OCI-M2 (cell line): Measurements from ENCODE around the gene ANGPTL8.

Source experiments
- DNase-seq: peaks from one replicate; lab custom pipeline; 2025; ENCODE audit not compliant: unreplicated experiment; lab: John Stamatoyannopoulos, UW

ANGPTL8 gene

DNA sequence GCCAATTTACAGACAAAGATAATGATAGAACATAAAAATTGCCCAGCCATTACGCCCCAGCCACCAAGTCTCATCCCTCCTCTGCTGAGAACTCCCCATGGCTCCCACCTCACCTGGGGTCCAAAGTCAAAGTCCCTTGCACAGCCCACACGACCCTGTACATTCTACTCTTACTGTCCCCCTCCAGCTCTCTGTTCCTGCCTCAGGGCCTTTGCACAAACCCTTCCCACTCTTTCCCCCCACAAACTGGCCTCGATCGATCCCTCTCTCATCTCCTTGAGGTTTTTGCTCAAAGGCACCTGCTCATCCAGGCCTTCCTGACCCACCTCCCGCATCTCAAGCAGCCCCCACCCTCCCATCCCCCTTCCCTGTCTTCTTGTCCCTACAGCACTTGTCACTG lies 21.6 kb downstream of the ANGPTL8 start:
- DNase-seq: no peak

DNA sequence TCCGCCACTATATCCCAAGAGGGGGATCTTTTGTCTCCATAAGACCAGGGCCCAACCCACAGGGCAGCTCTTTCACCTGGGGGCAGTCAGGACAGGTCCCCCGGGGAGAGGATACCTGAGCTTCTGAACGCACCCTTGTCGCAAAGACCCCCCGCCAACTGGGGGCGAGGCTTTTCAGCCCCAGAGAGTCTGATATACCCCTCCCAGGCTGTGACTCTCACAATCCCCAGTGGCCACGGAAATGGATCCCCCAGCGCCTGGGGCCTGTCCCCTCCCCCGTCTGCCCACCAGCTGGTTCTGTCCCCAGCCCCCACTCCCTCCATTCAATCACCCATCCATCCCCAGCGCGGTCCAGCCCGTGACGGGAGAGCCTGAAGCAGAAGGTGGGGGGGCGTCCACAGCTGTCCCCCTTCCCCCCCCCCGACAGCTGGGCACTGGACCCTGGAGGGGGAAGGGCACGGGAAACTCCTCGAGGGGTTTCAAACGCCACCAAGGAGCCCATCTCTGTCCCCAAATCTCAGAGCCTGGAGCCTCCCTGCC lies 22.1 kb downstream of the ANGPTL8 start:
- no peak for DNase-seq

DNA sequence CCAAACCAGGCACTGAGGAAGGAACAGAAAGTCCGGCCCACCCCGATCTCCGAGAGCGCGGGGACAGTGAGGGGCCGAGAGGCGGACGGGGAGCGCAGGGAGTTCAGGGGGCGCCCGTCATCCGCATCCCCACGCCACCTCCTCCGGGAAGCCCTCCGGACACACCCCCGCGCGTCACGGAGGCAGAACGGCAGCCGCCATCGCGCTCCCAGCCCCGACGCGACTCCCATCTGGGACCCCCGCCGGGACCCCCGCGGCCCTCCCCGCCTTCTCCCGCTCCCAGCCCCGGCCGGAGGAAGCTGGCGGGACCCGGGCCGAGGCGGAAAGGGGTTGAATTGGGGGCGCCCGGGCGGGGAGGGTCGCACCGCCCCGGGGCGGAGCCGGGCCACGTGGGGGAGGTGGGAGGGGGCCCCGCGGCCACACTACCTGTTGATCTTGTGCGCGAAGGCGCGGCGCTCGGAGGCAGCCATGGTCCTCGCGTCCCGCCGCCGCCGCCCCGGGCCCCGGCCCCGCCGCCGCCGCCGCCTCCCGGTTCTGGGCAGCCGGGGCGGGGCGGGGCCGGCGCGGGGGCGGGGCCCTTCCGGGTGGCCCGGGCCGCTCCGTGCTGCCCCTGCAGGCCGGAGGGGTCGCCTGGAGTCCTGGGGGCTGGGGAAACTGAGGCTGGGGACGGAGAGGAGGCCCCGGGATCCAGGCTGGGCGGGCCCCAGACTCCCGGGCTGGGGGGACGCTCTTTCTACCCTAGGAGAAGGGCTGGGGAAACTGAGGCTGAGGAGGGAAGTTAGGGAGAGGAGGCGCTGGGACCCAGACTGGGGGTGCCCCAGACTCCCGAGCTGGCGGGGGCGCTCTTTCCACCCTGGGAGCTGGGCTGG lies 22.8 kb downstream of the ANGPTL8 start, which contains the start of gene DOCK6:
DOCK6 (minus strand) TSS at position 554 of the 869 bp plus-strand sequence; CDS start at position 470, 84 bp downstream.
- DNase-seq: no peak

DNA sequence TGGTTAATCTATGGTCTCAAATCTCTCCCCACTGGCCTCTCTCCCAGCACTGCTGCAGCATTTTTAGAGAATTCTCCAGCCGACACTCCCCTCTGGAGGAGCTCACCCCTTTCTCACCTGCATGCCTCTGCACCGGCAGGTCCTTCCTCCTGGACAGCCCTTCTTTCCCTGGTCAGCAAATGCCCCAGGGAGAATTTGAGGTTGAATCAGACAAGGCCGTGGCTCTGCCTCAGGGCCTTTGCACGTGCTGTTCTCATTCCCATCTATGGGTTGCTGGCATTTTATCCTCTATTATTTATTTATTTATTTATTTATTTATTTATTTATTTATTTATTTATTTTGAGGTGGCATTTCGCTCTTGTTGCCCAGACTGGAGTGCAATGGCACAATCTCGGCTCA lies 24.3 kb downstream of the ANGPTL8 start:
- no peak for DNase-seq

DNA sequence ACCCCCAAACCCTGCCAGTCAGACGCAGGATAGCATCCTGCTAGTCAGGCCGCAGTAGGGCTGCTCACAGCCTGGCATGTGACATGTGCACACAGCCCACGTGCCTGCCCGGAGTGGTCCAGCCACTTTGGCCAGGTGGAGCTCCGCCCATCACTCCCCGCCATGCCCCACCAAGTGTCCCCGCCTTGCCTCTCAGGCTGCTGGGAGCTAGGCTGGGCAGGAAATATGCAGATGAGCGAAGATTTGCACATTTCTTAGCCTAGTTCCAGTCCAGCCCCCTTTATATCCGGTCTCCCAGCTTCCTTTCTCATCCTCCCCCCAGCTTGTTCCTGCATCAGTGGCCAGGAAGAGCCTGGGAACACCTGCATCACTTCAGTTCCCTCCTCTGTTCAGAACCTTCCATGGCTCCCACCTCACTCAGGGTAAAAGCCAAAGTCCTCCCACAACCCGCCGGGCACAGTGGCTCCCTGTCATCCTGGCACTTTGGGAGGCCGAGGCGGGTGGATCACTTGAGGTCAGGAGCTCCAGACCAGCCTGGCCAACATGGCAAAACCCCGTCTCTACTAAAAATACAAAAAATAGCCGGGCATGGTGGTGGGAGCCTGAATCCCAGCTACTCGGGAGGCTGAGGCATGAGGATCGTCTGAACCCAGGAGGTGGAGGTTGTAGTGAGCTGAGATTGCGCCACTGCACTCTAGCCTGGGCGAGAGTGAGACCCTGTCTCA lies 25.2 kb downstream of the ANGPTL8 start:
- no peak for DNase-seq

DNA sequence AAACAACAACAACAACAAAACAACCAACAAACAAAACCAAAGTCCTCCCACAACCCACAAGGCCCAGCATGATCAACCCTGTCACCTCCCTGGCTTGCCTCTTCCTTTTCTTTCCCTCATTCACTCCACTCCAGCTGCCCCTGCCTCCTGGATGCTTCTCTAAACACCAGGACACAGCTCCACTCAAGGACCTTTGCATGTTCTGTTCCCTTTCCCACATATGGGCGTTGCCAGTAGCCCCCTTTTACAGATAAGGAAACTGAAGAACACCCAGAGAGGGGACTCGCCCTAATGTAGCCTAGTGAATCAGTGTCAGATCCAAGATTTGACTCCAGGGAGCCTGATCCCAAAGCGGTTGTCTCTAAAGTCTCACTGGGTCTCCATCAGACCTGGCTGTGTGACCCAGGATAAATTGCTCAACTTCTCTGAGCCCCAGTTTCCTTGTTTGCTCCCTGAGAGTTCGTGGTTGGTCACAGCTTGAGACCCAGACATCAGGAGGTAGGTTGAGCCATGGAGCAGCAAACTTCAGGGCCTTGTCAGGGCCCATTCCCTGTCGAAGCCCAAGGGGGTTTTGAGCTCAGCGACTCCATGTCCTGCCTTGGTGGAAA lies 25.9 kb downstream of the ANGPTL8 start:
- no peak for DNase-seq

DNA sequence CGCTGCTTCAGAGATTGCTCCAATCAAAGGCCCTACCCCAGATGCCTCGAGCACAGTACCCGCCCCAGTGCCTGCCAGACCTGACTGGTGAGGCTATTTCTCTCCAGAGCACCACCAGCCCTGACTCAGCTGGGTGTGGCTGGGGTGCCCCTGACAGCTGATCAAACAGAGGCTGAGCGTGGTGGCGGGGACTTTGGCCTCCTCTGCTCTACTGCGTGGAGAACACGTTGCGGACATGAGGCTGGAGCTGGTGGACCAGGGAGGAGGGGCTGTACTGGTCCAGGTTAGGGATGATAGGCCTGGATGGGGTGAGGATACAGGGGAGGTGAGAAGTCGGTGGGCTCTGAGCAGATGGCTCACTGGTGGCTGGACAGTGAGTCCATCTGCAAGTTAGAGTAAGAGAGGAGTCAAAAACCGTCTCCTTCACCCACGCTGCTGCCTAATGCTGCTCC lies 26.4 kb downstream of the ANGPTL8 start:
- no peak for DNase-seq

DNA sequence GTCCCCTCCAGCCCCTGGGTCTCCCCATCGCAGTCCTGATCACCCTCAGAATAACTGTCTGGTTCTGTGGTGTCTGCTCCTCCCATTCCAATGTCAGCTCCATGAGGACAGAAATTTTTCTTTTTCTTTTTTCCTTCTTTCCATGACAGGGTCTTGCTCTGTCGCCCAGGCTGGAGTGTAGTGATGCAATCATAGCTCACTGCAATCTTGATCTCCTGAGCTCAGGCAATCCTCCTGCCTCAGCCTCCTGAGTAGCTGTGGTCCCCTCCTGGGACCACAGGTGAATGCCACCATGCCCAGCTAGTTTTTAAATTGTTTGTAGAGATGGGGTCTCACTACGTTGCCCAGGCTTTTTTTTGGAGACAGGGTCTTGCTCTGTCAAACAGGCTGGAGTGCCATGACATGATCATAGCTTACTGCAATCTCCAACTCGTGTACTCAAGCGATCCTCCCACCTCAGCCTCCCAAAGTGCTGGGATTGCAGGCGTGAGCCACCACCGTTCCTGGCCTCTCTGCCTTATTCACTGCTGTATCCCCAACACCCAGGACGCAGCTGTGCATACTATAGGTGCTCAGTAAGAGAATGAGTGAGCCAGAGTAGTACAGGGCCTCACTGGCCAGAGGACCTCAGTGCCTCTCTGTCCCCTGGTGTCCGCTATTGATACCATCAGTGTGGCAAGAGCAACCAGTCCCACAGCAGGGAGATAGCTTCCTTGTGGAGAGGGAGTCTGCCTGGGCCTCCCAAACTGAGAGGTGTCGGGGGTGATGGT lies 28.1 kb downstream of the ANGPTL8 start:
- DNase-seq: no peak

DNA sequence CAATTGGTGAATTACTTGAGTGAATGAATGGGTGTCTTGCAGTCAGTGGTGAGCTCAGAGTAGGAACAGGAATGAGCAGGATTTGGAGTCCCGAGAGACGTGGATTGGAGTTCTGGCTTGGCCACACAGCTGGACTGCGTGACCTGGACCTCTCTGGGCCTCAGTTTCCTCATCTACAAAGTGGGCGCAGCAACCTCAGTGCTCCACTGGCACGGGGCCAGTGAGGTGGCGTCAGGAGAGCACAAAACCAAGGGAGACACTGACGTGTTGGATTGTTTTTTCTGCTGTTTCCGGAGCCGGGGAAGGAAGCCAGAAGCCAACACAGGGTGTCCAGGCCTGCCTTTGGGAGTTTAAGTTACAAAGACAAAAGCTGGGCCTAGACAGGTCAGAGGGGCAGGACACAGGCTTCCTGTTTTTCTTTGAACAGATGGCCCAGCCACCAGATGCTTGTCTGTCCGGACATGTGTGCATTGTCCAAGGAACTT lies 29.4 kb downstream of the ANGPTL8 start:
- DNase-seq: no peak

DNA sequence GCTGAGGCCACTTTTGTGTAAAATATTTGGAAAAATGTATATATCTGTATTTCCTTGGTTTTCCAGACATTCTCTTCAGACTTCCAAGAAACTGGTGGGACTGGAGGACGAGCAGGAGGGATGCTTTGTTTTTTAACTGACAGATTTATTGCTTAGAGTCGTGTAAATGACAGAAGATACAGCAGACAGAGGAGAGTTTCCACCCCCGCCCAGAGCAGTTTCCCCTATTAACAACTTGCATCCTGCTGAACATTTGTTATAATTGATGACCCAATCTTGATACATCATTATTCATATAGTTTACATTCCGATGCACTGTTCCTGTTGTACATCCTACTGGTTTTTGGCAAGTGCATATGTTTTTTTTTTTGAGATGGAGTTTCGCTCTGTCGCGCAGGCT lies 30.0 kb downstream of the ANGPTL8 start:
- DNase-seq: no peak

DNA sequence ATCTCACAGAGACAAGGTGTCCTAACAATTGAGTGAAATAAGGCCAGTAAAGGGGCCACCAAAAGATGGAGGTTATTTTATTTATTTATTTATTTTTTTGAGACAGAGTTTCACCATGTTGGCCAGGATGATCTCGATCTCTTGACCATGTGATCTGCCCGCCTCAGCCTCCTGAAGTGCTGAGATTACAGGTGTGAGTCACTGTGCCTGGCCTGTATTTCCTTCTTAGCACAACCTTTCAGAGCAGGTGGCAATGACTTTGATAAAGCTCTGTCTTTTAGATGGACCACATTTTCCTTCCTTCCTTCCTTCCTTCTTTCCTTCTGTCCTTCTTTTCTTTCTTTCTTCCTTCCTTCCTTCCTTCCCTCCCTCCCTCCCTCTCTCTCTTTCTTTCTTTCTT lies 33.9 kb downstream of the ANGPTL8 start:
- DNase-seq: no peak

DNA sequence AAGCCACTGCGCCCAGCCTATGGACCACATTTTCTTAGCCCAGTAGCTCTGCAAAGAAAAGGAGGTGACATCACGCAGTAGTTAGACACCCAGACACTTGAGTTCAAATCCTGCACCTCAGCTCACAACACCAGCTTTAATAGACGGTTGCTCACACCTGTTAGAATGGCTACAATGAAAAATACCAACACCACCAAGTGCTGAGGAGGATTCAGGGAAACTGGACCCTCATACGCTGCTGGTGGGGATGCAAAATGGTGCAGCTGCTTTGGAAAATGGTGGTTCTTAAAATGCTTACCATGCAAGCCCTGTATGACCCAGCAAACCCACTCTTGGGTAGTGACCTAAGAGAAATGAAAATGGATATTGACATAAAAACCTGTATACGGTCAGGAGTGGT lies 34.6 kb downstream of the ANGPTL8 start:
- no peak for DNase-seq

DNA sequence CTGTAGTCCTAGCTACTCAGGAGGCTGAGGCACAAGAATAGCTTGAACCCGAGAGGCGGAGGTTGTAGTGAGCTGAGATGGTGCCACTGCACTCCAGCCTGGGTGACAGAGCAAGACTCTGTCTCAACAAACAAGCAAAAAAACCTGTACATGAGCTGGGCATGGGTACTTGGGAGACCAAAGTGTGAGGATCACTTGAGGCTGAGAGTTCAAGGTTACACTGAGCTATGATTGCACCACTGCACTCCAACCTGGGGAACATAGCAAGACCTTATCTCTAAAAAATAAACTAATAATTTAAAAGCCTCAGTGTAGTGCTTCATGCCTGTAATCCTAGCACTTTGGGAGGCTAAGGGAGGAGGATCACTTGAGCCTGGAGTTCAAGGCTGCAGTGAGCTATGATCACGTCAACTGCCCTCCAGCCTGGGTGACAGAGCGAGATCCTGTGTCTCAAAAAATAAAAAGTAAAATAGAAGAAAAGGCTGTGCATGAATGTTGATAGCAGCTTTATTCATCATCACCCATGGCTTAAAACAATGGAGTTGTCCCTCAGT lies 35.2 kb downstream of the ANGPTL8 start:
- no peak for DNase-seq

DNA sequence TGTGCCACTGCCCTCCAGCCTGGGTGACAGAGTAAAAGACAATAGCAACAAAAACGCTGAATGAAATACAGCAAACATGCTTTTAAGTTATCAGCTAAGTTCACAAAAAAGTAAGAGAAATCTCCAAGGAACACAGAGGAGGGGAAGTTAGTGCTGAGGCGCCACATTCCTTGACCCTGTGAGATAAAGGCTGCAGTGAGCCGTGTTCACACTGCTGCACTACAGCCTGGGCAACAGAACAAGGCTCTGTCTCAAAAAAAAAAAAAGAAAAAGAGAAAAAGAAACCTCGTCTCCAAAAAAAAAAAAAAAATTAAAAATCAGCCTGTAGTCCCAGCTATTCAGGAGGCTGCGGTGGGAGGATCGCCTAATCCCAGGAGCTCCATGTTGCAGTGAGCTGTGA lies 39.3 kb downstream of the ANGPTL8 start:
- peak; percentile 97 for DNase-seq

DNA sequence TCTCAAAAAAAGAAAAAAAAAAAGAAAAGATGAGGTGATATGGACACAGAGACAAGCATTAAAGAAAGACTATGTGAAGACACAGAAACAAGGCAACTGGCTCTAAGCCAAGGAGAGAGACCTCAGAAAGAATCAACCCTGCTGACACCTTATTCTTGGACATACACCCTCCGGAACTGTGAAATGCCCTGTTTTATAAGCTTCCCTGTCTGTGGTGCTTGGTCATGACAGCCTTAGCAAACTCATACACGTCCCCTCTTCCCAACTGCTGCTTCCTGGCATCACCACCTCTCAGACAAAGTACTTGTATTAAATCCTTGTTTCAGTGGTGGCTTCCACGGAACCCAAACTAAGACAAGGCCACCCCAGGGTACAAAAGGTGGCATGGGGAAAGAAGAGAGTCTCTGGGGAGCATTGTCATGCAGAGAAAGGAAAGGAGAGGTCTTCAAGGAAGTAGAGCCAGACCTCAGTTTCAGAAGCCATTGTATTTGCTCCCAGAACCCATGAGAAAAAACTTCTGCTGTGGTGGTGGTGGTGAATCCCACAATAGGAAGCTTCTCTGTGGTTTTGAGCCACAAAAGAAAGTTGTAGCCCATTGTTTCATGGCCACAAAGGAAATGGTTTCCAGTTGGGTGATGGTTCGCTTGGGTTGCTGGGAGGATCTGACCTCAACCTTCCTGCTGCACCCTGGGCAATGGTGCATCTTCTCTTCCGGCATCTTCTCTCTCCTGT lies 40.3 kb downstream of the ANGPTL8 start:
- DNase-seq: no peak

DNA sequence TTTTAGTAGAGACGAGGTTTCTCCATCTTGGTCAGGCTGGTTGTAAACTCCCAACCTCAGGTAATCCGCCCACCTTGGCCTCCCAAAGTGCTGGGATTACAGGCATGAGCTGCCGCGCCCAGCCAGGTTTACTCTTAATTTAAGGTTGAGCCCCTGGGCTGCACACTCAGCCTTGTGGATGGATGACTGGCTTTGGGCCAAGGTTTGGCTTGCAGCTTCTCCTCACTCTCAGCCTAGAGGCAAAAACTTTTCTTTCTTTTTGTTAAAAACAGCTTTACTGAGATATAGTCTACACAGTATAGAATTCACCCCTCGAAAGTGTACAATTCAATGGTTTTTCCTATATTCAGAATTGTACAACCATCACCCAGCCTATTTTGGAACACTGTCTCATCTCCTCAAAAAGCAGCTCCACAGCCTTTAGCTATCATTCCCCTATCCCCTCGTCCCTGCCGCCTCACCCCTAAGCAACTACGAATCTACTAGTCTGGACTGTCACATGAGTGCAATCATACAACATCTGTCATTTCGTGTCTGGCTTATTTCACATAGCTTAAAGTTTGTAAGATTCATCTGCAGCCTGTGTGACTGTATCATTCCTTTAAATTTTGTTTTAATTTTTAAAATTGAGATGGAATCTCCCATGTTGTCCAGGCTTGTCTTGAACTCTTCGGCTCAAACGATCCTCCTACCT lies 42.1 kb downstream of the ANGPTL8 start:
- DNase-seq: no peak

DNA sequence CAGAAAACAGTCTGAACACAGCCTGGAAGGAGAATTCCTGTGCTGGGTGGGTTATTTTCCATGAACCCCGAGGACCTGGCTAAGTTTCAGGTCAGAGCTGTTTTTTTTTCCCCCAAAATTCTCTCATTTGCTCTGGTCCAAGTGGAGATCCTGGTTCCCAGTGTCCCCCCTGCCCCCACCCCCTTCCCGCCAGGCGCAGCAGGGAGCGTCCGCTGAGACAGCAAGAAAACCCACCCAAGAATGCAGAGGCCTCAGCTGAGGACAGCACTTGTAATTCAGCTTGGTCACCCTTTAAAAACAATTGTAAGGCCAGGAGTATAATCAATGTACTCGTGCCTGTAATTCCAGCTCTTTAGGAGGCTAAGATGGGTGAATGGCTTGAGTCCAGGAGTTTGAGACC lies 45.1 kb downstream of the ANGPTL8 start:
- no peak for DNase-seq

DNA sequence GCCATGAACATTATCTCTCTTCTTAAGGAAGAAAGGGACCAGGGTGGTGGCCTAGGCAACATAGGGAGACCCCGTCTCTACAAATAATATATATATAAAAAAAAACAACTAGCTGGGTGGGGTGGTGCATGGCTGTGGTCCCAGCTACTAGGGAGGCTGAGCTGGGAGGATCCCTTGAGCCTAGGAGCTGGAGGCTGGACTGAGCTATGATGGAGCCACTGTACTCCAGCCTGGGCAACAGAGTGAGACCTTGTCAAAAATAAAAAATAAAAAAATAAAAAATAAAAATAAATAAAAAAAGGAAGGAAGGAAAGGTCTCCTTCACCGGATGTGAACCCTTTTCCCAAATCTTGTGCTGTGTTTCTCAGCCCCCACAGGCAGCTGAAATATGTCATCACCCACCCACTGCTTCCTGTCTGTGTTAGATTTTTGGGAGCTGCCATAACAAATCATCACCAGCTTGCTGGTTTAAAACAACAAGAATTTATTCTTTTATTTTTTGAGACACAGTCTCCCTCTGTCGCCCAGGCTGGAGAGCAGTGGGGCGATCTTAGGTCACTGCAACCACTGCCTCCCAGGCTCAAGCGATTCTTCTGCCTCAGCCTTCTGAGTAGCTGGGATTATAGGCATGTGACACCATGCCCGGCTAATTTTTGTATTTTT lies 47.0 kb downstream of the ANGPTL8 start:
- no peak for DNase-seq

DNA sequence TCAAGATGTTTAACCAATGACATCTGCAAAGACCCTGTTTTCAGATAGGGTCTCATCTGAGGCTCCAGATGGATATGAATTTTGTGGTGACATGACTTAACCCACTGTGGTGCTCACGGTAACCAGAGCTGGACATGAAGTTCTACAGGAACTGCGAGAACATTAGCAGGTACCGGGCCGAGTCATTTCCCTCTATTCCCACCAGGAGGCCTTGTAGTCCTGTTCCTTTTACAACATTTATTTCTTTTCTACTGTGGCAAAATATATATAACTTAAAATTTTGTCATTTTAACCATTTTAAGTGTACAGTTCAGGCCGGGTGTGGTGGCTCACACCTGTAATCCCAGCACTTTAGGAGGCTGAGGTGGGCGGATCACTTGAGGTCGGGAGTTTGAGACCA lies 48.9 kb downstream of the ANGPTL8 start:
- no peak for DNase-seq
